ENCODE data around the gene MS4A4E.
A peak's percentile ranks its signal among the peaks of the same experiment; 100 is the strongest.

MS4A4E gene

GRCh38 chr11:60280412-60280811, 37.5 kb upstream of the MS4A4E start, which contains the start of gene MS4A4A:
MS4A4A (plus strand) TSS chr11:60280666; CDS start chr11:60280676, 10 bp downstream.
- no peak within 1 kb of the TSS for H3K4me3 ChIP-seq (ENCODE audit: control insufficient read depth, low read depth, low read length)
- TF ChIP-seq CTCF (IDR thresholded peaks at IDR 0.05; ENCODE audit: control insufficient read depth, insufficient read depth, low read depth, low read length, missing control alignments) = no peak
- DNase-seq (ENCODE audit: low read depth) = no peak

DNA sequence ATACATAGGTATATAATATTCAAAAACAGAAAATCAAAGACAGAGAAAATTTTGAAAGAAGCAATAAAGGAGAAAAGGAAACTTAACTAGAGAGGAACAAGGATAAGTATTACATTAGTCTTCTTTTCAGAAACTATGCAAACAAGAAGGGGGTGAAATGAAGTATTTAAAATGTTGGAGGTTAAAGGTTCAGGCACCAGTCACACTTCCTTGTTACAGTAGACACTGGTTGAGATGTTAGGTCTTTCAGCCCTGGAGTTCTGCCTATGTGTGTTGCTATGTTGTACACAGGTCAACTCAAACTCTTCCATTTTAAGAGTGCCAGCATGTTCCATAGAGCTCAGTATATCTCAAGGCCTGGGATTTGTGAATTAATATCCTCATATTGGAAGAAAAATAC, 31.5 kb upstream of the MS4A4E start:
- TF ChIP-seq CTCF (IDR thresholded peaks at IDR 0.05; ENCODE audit: control insufficient read depth, insufficient read depth, low read depth, low read length, missing control alignments) = no peak

GRCh38 chr11:60265373-60266214, 22.7 kb upstream of the MS4A4E start:
- peak; percentile 0 for DNase-seq (ENCODE audit: low read depth)
- H3K4me3 ChIP-seq (ENCODE audit: control insufficient read depth, low read depth, low read length) = no peak overlapping the region
- peak; percentile 56 for TF ChIP-seq CTCF (IDR thresholded peaks at IDR 0.05; ENCODE audit: control insufficient read depth, insufficient read depth, low read depth, low read length, missing control alignments)

More for the DNA sequence above, 31.5 kb upstream of the MS4A4E start:
- H3K4me3 ChIP-seq (ENCODE audit: control insufficient read depth, low read depth, low read length) = no peak overlapping the region
- no peak for DNase-seq (ENCODE audit: low read depth)

DNA sequence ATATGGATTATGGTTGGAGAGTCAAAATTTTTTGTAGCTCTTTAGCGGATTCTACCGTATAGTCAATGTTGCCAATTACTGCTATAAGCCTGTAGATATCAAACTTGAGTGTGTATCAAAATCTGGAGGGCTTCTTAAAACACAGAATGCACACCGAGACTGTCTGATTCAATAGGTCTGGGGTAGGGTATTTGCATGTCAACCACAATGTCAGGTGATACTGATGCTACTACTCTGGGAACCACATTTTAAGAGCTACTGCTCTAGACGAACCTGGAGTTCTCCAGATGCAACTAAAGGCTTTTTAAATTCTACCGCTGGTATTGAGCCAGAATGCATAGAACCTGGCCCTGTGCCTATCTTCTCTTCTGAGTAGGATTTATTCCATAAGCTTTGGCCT, 21.7 kb upstream of the MS4A4E start:
- no peak for TF ChIP-seq CTCF (IDR thresholded peaks at IDR 0.05; ENCODE audit: control insufficient read depth, insufficient read depth, low read depth, low read length, missing control alignments)
- no peak for DNase-seq (ENCODE audit: low read depth)
- H3K4me3 ChIP-seq (ENCODE audit: control insufficient read depth, low read depth, low read length) = no peak overlapping the region

DNA sequence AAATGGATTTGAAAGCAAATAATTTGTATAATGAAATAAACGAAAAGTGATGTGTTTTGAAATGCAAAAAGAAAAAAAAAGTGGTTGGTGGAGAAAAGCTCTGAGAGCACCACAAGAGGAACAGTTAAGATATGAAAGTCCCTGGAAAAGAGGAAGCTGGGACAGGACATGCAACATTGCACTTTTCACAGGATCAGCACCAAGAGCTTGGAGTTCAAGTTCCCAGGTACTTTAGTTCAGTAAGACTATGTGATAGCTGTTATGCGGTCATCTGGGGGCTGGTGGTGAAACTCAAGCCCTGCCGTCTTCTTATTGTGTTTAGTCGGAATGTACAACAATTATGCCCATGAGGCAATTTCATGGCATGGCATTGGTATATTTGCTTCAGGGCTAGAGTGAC, 20.5 kb upstream of the MS4A4E start:
- no peak for DNase-seq (ENCODE audit: low read depth)
- TF ChIP-seq CTCF (IDR thresholded peaks at IDR 0.05; ENCODE audit: control insufficient read depth, insufficient read depth, low read depth, low read length, missing control alignments) = no peak
- no peak overlapping the region for H3K4me3 ChIP-seq (ENCODE audit: control insufficient read depth, low read depth, low read length)

DNA sequence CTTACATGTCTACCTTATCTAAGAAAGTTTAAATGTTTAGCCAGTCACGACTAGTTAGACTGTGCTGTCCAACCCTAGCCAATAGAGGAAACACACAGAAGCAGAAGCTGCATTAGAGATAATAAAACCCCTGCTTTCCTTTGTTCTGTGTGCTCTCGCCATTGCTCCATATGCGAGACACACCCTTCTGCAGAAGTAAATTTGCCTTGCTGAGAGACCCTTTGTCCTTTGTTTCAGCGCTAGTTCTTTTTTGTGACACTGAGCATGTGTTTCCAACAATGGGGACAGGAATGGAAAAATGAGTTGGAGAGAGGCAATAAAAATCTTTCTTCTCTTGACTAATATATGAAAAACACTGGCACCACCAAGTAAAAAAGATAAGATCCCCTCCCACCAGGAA, 18.1 kb upstream of the MS4A4E start:
- TF ChIP-seq CTCF (IDR thresholded peaks at IDR 0.05; ENCODE audit: control insufficient read depth, insufficient read depth, low read depth, low read length, missing control alignments) = no peak
- no peak for DNase-seq (ENCODE audit: low read depth)
- no peak overlapping the region for H3K4me3 ChIP-seq (ENCODE audit: control insufficient read depth, low read depth, low read length)

Measured in AG09309 (cell line).